HepG2 (cell line): ENCODE results near the gene ADARB2. TPM values are rescaled to one million over a fixed set of nuclear protein-coding genes. Genes with fewer than 3 reads are reported as not detected.

Experiments
- ATAC-seq: fragments of 200-7000 bp; cut with Tn5 transposase; 3 replicates; pipeline ENCODE4 v1.9.1; 2020; ENCODE audit warnings: mild to moderate bottlenecking, moderate library complexity
- BruUV-seq: library from RNA; stranded (reverse); fragments of 400-500 nt; replicated peaks from 2 replicates; lab custom pipeline; 2021; lab: Mats Ljungman, UMichigan
- CTCF ChIA-PET: fragments of 300-600 bp; formaldehyde crosslinking; extraction: SDS; loops from one replicate; lab custom pipeline; 2021; ENCODE audit warnings: low total read pairs, inconsistent platforms, low intra/inter-chr PET ratio; lab: Yijun Ruan, JAX
- POLR2A ChIA-PET: fragments of 350-600 bp; sonication (Branson Sonifier 250); formaldehyde crosslinking; loops from one replicate; lab custom pipeline; 2020; ENCODE audit warnings: antibody characterized with exemption, inconsistent platforms; lab: Yijun Ruan, JAX
- DNase-seq: peaks from one replicate; pipeline ENCODE4 v3.0.0-alpha.2; 2015; ENCODE audit warnings: low spot score
- FAIRE-seq: peaks from 3 replicates; lab custom pipeline; 2011; peaks lifted over from hg19 to GRCh38; lab: Jason Lieb, UNC
- H2AFZ ChIP-seq: one replicate; pipeline ENCODE4 v1.6.1; 2011; ENCODE audit warnings: low read length, inconsistent platforms
- H3K27ac ChIP-seq: fragments of 300-600 bp; 3 replicates; pipeline ENCODE4 v1.8.0; 2011; ENCODE audit warnings: mixed run types, mild to moderate bottlenecking, mixed read lengths, low read length, inconsistent platforms; ENCODE audit not compliant: insufficient read depth; ENCODE audit errors: extremely low read length
- H3K27me3 ChIP-seq, 2 experiments: fragments of 200-600 bp in 1 of 2; 2 replicates in 1 of 2; 3 replicates in 1 of 2; pipeline versions ENCODE4 v1.6.0 to v1.8.0; 2011; ENCODE audit warnings: low read length in 2 of 2, mild to moderate bottlenecking in 2 of 2, moderate library complexity in 2 of 2, inconsistent platforms in 1 of 2; ENCODE audit not compliant: insufficient read depth in 2 of 2, control insufficient read depth in 1 of 2
- H3K36me3 ChIP-seq, 2 experiments: fragments of 200-600 bp in 1 of 2; replicated peaks in 1 of 2; 2 replicates in 1 of 2; 3 replicates in 1 of 2; pipeline versions ENCODE4 v1.5.1 to v1.8.0; 2011; ENCODE audit warnings: low read length in 2 of 2, inconsistent platforms in 1 of 2; ENCODE audit not compliant: insufficient read depth in 2 of 2, control insufficient read depth in 1 of 2
- H3K4me1 ChIP-seq: 2 replicates; pipeline ENCODE4 v1.5.1; 2012; ENCODE audit warnings: low read length, inconsistent platforms; ENCODE audit not compliant: insufficient read depth
- H3K4me2 ChIP-seq: 2 replicates; pipeline ENCODE4 v1.6.0; 2011; ENCODE audit warnings: low read depth, low read length, inconsistent platforms
- H3K4me3 ChIP-seq, 3 experiments: fragments of 200-600 bp in 1 of 3; sonication (generic), shearing (Covaris generic) in 1 of 3; replicated peaks in 1 of 3; 2 replicates each; pipeline ENCODE4 v1.5.1; 2011 to 2016; ENCODE audit warnings: low read length in 3 of 3, inconsistent platforms in 2 of 3, low read depth in 2 of 3, mild to moderate bottlenecking in 2 of 3, control low read depth in 1 of 3, mixed read lengths in 1 of 3; ENCODE audit not compliant: insufficient read depth in 1 of 3
- H3K79me2 ChIP-seq: one replicate; pipeline ENCODE4 v1.6.1; 2011; ENCODE audit warnings: low read length, inconsistent platforms; ENCODE audit not compliant: insufficient read depth
- H3K9ac ChIP-seq: 2 replicates; pipeline ENCODE4 v1.6.0; 2011; ENCODE audit warnings: mild to moderate bottlenecking, low read depth, low read length, inconsistent platforms; ENCODE audit not compliant: insufficient read depth
- H3K9me3 ChIP-seq: 2 replicates; pipeline ENCODE4 v1.5.1; 2012; ENCODE audit warnings: mild to moderate bottlenecking, low read length
- H4K20me1 ChIP-seq: 2 replicates; pipeline ENCODE4 v1.6.0; 2011; ENCODE audit warnings: inconsistent platforms, mild to moderate bottlenecking, low read length, moderate library complexity; ENCODE audit not compliant: insufficient read depth
- ELF1 ChIP-seq: sonication (generic); formaldehyde crosslinking; IDR thresholded peaks from 2 replicates; pipeline ENCODE4 v1.4.0; 2020; ENCODE audit warnings: missing genetic modification reagents
- EP300 ChIP-seq, 3 experiments: sonication (generic) in 1 of 3; formaldehyde crosslinking in 1 of 3; IDR thresholded peaks; 2 replicates each; pipeline versions ENCODE4 v1.5.1 to v1.6.1; 2011 to 2020; ENCODE audit warnings: low read depth in 2 of 3, low read length in 2 of 3, borderline replicate concordance in 1 of 3, improper control_type of control experiment in 1 of 3, mild to moderate bottlenecking in 1 of 3, missing genetic modification reagents in 1 of 3, moderate library complexity in 1 of 3
- FLYWCH1 ChIP-seq: sonication (generic); formaldehyde crosslinking; IDR thresholded peaks from 2 replicates; pipeline ENCODE4 v1.8.1; 2023; ENCODE audit warnings: mild to moderate bottlenecking, missing genetic modification reagents
- FOXO1 ChIP-seq: sonication (generic); formaldehyde crosslinking; IDR thresholded peaks from 2 replicates; pipeline ENCODE4 v1.4.0; 2020; ENCODE audit warnings: missing genetic modification reagents
- HMG20A ChIP-seq: IDR thresholded peaks from 2 replicates; pipeline ENCODE4 v1.6.1; 2016; ENCODE audit warnings: borderline replicate concordance
- HNRNPH1 ChIP-seq: fragments of 200-400 bp; formaldehyde crosslinking; optimal IDR thresholded peaks from 2 replicates; pipeline ENCODE3; 2017; ENCODE audit warnings: mild to moderate bottlenecking, low read depth, low read length
- HNRNPK ChIP-seq: fragments of 200-400 bp; formaldehyde crosslinking; IDR thresholded peaks from 2 replicates; pipeline ENCODE4 v1.6.1; 2018; ENCODE audit warnings: low read length, low read depth, moderate library complexity, mild to moderate bottlenecking; ENCODE audit not compliant: poor library complexity, severe bottlenecking
- NFKB2 ChIP-seq: sonication (generic); formaldehyde crosslinking; IDR thresholded peaks from 2 replicates; pipeline ENCODE4 v1.4.0; 2020; ENCODE audit warnings: missing genetic modification reagents, borderline replicate concordance
- RAD51 ChIP-seq: fragments of 450-650 bp; IDR thresholded peaks from 2 replicates; pipeline ENCODE4 v1.6.1; 2016; ENCODE audit warnings: borderline replicate concordance
- REXO4 ChIP-seq: sonication (generic); formaldehyde crosslinking; IDR thresholded peaks from 2 replicates; pipeline ENCODE4 v1.8.0; 2022; ENCODE audit warnings: missing genetic modification reagents, mild to moderate bottlenecking, borderline replicate concordance
- SMAD1 ChIP-seq: sonication (generic); formaldehyde crosslinking; IDR thresholded peaks from 2 replicates; pipeline ENCODE4 v1.4.0; 2020; ENCODE audit warnings: missing genetic modification reagents, low read depth, mild to moderate bottlenecking, borderline replicate concordance
- ZBED4 ChIP-seq: sonication (generic); formaldehyde crosslinking; IDR thresholded peaks from 2 replicates; pipeline ENCODE4 v1.4.0; 2020; ENCODE audit warnings: missing genetic modification reagents, borderline replicate concordance
- ZBTB43 ChIP-seq: sonication (generic); formaldehyde crosslinking; conservative IDR thresholded peaks from 2 replicates; pipeline ENCODE4 v1.4.0; 2020; ENCODE audit warnings: missing genetic modification reagents
- ZNF230 ChIP-seq: sonication (generic); formaldehyde crosslinking; IDR thresholded peaks from 2 replicates; pipeline ENCODE4 v1.4.0; 2020; ENCODE audit warnings: mild to moderate bottlenecking, missing genetic modification reagents
- ZNF234 ChIP-seq: sonication (generic); formaldehyde crosslinking; conservative IDR thresholded peaks from 2 replicates; pipeline ENCODE4 v1.5.1; 2020; ENCODE audit warnings: mild to moderate bottlenecking, missing genetic modification reagents
- ZNF276 ChIP-seq: sonication (generic); formaldehyde crosslinking; IDR thresholded peaks from 2 replicates; pipeline ENCODE4 v1.4.0; 2020; ENCODE audit warnings: mild to moderate bottlenecking, low read depth, missing genetic modification reagents
- ZNF430 ChIP-seq: sonication (generic); formaldehyde crosslinking; IDR thresholded peaks from 2 replicates; pipeline ENCODE4 v1.9.0; 2021; ENCODE audit warnings: mild to moderate bottlenecking, missing genetic modification reagents
- ZNF510 ChIP-seq: sonication (generic); formaldehyde crosslinking; IDR thresholded peaks from 2 replicates; pipeline ENCODE4 v1.4.0; 2020; ENCODE audit warnings: low read depth, mild to moderate bottlenecking, missing genetic modification reagents
- WGBS: methylation state at CpG from one replicate; pipeline ENCODE4 v1.1.6; 2017; ENCODE audit warnings: low lambda C conversion rate; 5-methylcytosine and 5-hydroxymethylcytosine counted together
- in situ Hi-C: cut with HindIII; loops from 2 replicates; pipeline ENCODE4 v1.10.0; 2017; ENCODE audit warnings: low pct_unique_long_range_greater_than_20kb; ENCODE audit not compliant: extremely low pct_ligation_motif_present
- intact Hi-C: fragments of 100-400 bp; cut with micrococcal nuclease; formaldehyde crosslinking; loops from one replicate; pipeline ENCODE4 v1.10.0; 2022; ENCODE audit not compliant: unreplicated experiment
- polyA plus RNA-seq, 8 experiments: library from polyadenylated mRNA; depleted of rRNA in 3 of 8; stranded (reverse) in 7 of 8; unstranded in 1 of 8; fragments of >200 nt; fragmentation: Illumina TruSeq in 4 of 8; extraction: Trizol in 4 of 8; gene quantifications; 2 replicates each; pipeline versions ENCODE4 v1.2.1 to v1.2.3, GENCODE V29; 2011 to 2016; ENCODE audit warnings: low read depth in 4 of 8, missing spikeins in 1 of 8, mixed read lengths in 1 of 8; ENCODE audit not compliant: insufficient read depth in 1 of 8
- total RNA-seq, 5 experiments: library from RNA; depleted of rRNA; stranded (reverse); fragments of >200 nt; fragmentation: Illumina TruSeq; extraction: Trizol; gene quantifications; 2 replicates each; pipeline ENCODE4 v1.2.3, GENCODE V29; 2016; ENCODE audit warnings: low read depth in 1 of 5

Gene ADARB2
- total and polyA plus RNA-seq, 2 of the 13 experiments (the other 11 are each of a cell fraction or from before 2014, with no cell fraction given), result not detected

- H3K4me3 ChIP-seq, result no peak overlapping the region
- H3K4me1 ChIP-seq, result no peaks in the 10 kb centered on the region
- CTCF ChIA-PET, result no interaction called here
- POLR2A ChIA-PET, result no interaction called here
- H2AFZ ChIP-seq, result no peak overlapping the region
- H3K79me2 ChIP-seq, result no peaks in the 10 kb centered on the region
- no peaks in the 10 kb centered on the region for H3K9me3 ChIP-seq
- intact Hi-C loops, result no loop called here
- in situ Hi-C loops, result no loop called here
- no peaks in the 10 kb centered on the region for H4K20me1 ChIP-seq
- no peak for DNase-seq
- no peak overlapping the region for H3K9ac ChIP-seq
- 61% methylated on average over 19 of the region's 21 CpGs for WGBS
- no peaks in the 10 kb centered on the region for H3K36me3 ChIP-seq
- H3K27ac ChIP-seq, result no peak overlapping the region
- peaks cover 0 to 52% of the 10 kb centered on the region in 2 experiments; a peak in 3 of 5 replicates for H3K27me3 ChIP-seq
- BruUV-seq, result no TSS peak
- no peak for FAIRE-seq
- ATAC-seq, result no peak
- no peak overlapping the region for H3K4me2 ChIP-seq
- TF ChIP-seq HNRNPK (no peak), ZBTB43 (CRISPR knock-in tag) (no peak), ELF1 (CRISPR knock-in tag) (no peak), ZBED4 (no peak), EP300 (IDR thresholded peaks at IDR 0.05; ENCODE audit: low read depth in 2 of 2, low read length in 2 of 2) (no peak), EP300 (CRISPR knock-in tag; IDR thresholded peaks at IDR 0.05; ENCODE audit: borderline replicate concordance) (no peak), ZNF510 (CRISPR knock-in tag) (no peak), ZNF276 (CRISPR knock-in tag) (no peak), RAD51 (no peak), REXO4 (CRISPR knock-in tag) (no peak), HNRNPH1 (no peak), FOXO1 (no peak), SMAD1 (CRISPR knock-in tag) (no peak), ZNF234 (CRISPR knock-in tag) (no peak), HMG20A (no peak), NFKB2 (CRISPR knock-in tag) (no peak), ZNF230 (CRISPR knock-in tag) (no peak), ZNF430 (no peak), FLYWCH1 (no peak)
Measured at GRCh38 chr10:1542941-1543340, 194.4 kb downstream of the ADARB2 start.
